ENCODE results near the gene GUCY1A1. TPM values are rescaled to one million over a fixed set of nuclear protein-coding genes. Genes with fewer than 3 reads are reported as not detected.

GUCY1A1 gene
- total RNA-seq, 1 experiment from 2014 or later: 9.2 TPM

DNA sequence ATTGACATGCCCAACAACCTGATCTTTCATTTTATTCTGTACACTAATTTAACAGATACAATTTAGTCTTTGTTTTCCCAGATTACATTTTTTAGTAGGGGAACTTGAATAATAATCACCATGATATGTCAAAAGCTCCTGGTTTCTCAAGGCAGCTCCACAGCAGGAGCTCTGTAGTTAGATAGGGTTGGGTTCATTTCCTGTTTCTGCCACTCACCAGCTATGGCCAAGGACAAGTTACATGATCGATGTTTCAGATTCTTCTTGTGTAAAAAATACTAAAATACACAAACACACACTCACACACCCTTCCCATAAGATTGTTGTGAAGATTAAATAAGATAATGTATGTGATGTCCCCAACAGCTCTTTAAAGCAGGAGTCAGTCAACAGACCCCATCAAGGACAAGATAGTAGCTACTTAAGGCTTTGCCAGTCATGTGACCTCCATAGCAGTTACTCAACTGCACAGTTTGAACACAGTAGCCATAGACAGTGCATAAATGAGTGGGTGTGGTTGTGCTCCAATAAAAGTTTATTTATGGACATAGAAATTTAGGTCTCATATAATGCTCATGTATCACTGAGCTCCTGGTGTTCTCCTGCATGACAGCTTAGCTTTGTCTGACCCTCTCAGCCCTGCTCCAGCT is 18.4 kb downstream of the GUCY1A1 start:
- BruUV-seq (replicated peaks): no TSS peak
- ChIA-PET CTCF (no interaction called here), POLR2A (ENCODE audit: unreplicated experiment) (no interaction called here)
- Histone ChIP-seq H3K79me2 (ENCODE audit: low read length) (peaks cover 6% of the 10 kb centered on the region), H3K27ac (ENCODE audit: low read length) (no peak overlapping the region), H3K9me2 (replicated peaks; ENCODE audit: low read length) (0 out of 2 replicates have a peak, but pooled peaks cover 3% of the 10 kb centered on the region), H4K20me1 (ENCODE audit: low read length) (no peaks in the 10 kb centered on the region), H3K4me2 (ENCODE audit: low read length) (no peak overlapping the region), H3K36me3 (ENCODE audit: low read depth, low read length) (no peaks in the 10 kb centered on the region), H2AFZ (ENCODE audit: low read length) (no peak overlapping the region), H3K9me3 (ENCODE audit: low read length) (no peaks in the 10 kb centered on the region), H3F3A (ENCODE audit: low read length, unreplicated experiment) (no peaks in the 10 kb centered on the region), H3K4me3 (ENCODE audit: low read length) (no peak overlapping the region), H3K27me3 (ENCODE audit: low read length) (no peaks in the 10 kb centered on the region), H3K9ac (ENCODE audit: low read length) (no peak overlapping the region), H3K4me1 (ENCODE audit: insufficient read depth, low read length) (peaks cover under 1% of the 10 kb centered on the region; the same call in 1 of the 2 replicates)
- no peak for TF ChIP-seq EZH2 (IDR thresholded peaks at IDR 0.05; ENCODE audit: low read length, unreplicated experiment)
- TF ChIP-seq EZH2phosphoT487 (IDR thresholded peaks at IDR 0.05; ENCODE audit: borderline replicate concordance, low read length): no peak
- TF ChIP-seq, protein P1, sequence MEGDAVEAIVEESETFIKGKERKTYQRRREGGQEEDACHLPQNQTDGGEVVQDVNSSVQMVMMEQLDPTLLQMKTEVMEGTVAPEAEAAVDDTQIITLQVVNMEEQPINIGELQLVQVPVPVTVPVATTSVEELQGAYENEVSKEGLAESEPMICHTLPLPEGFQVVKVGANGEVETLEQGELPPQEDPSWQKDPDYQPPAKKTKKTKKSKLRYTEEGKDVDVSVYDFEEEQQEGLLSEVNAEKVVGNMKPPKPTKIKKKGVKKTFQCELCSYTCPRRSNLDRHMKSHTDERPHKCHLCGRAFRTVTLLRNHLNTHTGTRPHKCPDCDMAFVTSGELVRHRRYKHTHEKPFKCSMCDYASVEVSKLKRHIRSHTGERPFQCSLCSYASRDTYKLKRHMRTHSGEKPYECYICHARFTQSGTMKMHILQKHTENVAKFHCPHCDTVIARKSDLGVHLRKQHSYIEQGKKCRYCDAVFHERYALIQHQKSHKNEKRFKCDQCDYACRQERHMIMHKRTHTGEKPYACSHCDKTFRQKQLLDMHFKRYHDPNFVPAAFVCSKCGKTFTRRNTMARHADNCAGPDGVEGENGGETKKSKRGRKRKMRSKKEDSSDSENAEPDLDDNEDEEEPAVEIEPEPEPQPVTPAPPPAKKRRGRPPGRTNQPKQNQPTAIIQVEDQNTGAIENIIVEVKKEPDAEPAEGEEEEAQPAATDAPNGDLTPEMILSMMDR (conservative IDR thresholded peaks at IDR 0.05; ENCODE audit: low read depth, low read length): no peak
- DNase-seq (no peak), ATAC-seq (no peak)
- intact Hi-C loops (cut with micrococcal nuclease): no loop called here

DNA sequence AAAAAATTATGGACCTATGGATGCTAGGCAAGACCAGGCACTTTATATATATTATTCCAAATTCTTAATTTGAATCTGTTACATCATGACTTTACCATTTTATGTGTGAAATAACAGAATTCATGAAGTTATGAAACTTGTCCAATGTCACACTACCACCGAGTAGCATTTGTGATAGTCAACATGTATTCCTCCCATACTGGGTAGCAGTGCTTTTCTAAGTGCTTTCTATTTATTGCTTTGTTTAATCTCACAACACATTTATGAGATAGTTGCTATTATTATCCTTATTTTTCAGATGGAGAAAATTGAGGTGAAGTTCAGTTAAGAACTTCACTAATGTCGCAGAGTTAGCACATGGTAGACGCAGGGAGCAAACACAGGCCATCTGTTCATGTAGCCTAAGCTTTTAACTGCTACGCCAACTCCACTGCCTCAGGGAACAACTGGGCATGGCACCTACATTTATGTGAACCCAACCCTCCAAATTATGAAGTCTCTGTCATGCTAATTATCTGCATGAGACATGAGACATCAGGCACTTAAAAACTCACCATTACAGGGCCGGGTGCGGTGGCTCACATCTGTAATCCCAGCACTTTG is 20.8 kb downstream of the GUCY1A1 start:
- no peaks in the 10 kb centered on the region for H3F3A ChIP-seq (ENCODE audit: low read length, unreplicated experiment)
- CTCF ChIA-PET: no interaction called here
- DNase-seq (no peak), ATAC-seq (no peak)
- intact Hi-C loops (cut with micrococcal nuclease): no loop called here
- H3K9ac ChIP-seq (ENCODE audit: low read length): no peak overlapping the region
- no peaks in the 10 kb centered on the region for H3K36me3 ChIP-seq (ENCODE audit: low read depth, low read length)
- no peaks in the 10 kb centered on the region for H3K9me3 ChIP-seq (ENCODE audit: low read length)
- H3K4me2 ChIP-seq (ENCODE audit: low read length): no peak overlapping the region
- H3K27ac ChIP-seq (ENCODE audit: low read length): no peak overlapping the region
- H3K4me1 ChIP-seq (ENCODE audit: insufficient read depth, low read length): no peaks in the 10 kb centered on the region
- H3K4me3 ChIP-seq (ENCODE audit: low read length): no peak overlapping the region
- H3K9me2 ChIP-seq (replicated peaks; ENCODE audit: low read length): 0 out of 2 replicates have a peak, but pooled peaks cover 3% of the 10 kb centered on the region
- H2AFZ ChIP-seq (ENCODE audit: low read length): no peak overlapping the region
- BruUV-seq (replicated peaks): no TSS peak
- no peaks in the 10 kb centered on the region for H3K27me3 ChIP-seq (ENCODE audit: low read length)
- H3K79me2 ChIP-seq (ENCODE audit: low read length): no peaks in the 10 kb centered on the region; the same call in 1 of the 2 replicates
- POLR2A ChIA-PET (ENCODE audit: unreplicated experiment): no interaction called here
- TF ChIP-seq EZH2phosphoT487 (IDR thresholded peaks at IDR 0.05; ENCODE audit: borderline replicate concordance, low read length): no peak
- TF ChIP-seq, protein P1 (conservative IDR thresholded peaks at IDR 0.05; ENCODE audit: low read depth, low read length): no peak
- no peak for TF ChIP-seq EZH2 (IDR thresholded peaks at IDR 0.05; ENCODE audit: low read length, unreplicated experiment)
- no peaks in the 10 kb centered on the region for H4K20me1 ChIP-seq (ENCODE audit: low read length)

DNA sequence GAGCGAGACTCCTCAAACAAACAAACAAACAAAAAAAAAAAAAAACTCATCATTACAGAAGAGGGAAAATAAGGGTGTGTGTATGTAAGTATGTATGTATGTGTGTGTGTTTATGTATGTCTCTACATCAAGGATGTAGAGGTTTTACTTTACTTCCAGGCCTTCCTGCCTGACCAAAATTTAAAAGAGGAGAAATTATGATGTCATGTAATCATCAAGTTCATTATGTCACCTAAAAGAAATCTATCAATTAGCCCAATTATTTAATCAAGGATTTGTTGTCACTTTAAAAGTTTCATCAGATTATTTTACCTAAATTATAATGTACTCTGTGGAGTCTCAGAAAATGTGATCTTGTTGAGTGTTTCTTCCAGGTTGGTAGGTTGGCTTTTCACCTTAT is 21.6 kb downstream of the GUCY1A1 start:
- ChIA-PET CTCF (no interaction called here), POLR2A (ENCODE audit: unreplicated experiment) (no interaction called here)
- Histone ChIP-seq H3F3A (ENCODE audit: low read length, unreplicated experiment) (no peaks in the 10 kb centered on the region), H3K79me2 (ENCODE audit: low read length) (no peaks in the 10 kb centered on the region; the same call in 1 of the 2 replicates), H3K27ac (ENCODE audit: low read length) (no peak overlapping the region), H3K9me2 (replicated peaks; ENCODE audit: low read length) (0 out of 2 replicates have a peak, but pooled peaks cover 3% of the 10 kb centered on the region), H3K4me1 (ENCODE audit: insufficient read depth, low read length) (no peaks in the 10 kb centered on the region), H4K20me1 (ENCODE audit: low read length) (no peaks in the 10 kb centered on the region), H3K27me3 (ENCODE audit: low read length) (no peaks in the 10 kb centered on the region), H3K4me2 (ENCODE audit: low read length) (no peak overlapping the region), H3K4me3 (ENCODE audit: low read length) (no peak overlapping the region), H3K9me3 (ENCODE audit: low read length) (no peaks in the 10 kb centered on the region), H3K9ac (ENCODE audit: low read length) (no peak overlapping the region), H2AFZ (ENCODE audit: low read length) (no peak overlapping the region), H3K36me3 (ENCODE audit: low read depth, low read length) (no peaks in the 10 kb centered on the region)
- intact Hi-C loops (cut with micrococcal nuclease): no loop called here
- no TSS peak for BruUV-seq (replicated peaks)
- TF ChIP-seq, protein P1 (conservative IDR thresholded peaks at IDR 0.05; ENCODE audit: low read depth, low read length): no peak
- no peak for TF ChIP-seq EZH2 (IDR thresholded peaks at IDR 0.05; ENCODE audit: low read length, unreplicated experiment)
- TF ChIP-seq EZH2phosphoT487 (IDR thresholded peaks at IDR 0.05; ENCODE audit: borderline replicate concordance, low read length): no peak
- no peak for DNase-seq
- no peak for ATAC-seq

Data from PC-3 (cell line).